OCI-LY3 (cell line): ENCODE data around the gene ARVCF.

Experiments
- H2AFZ ChIP-seq: fragments of 200-600, 300-600 bp; shearing (Covaris generic); 2 replicates; pipeline ENCODE4 v1.6.0; 2014; ENCODE audit warnings: antibody characterized with exemption, low read depth, low read length
- H3K27ac ChIP-seq: fragments of 200-600, 300-600 bp; sonication (generic); 2 replicates; pipeline ENCODE4 v1.5.1; 2014; ENCODE audit warnings: mild to moderate bottlenecking, low read length, moderate library complexity, mixed read lengths
- H3K27me3 ChIP-seq: fragments of 200-600, 300-600 bp; sonication (generic); 2 replicates; pipeline ENCODE4 v1.6.1; 2014; ENCODE audit warnings: low read depth, low read length, mixed read lengths
- H3K36me3 ChIP-seq: fragments of 200-600, 300-600 bp; sonication (generic); replicated peaks from 2 replicates; pipeline ENCODE3; 2014; ENCODE audit warnings: low read depth, low read length, mixed read lengths
- H3K4me1 ChIP-seq: fragments of 300-600, 200-600 bp; sonication (generic); 2 replicates; pipeline ENCODE4 v1.6.1; 2014; ENCODE audit warnings: low read length, mixed read lengths
- H3K4me2 ChIP-seq: fragments of 200-600, 300-600 bp; sonication (generic); 2 replicates; pipeline ENCODE4 v1.6.1; 2014; ENCODE audit warnings: low read length, mixed read lengths
- H3K4me3 ChIP-seq: fragments of 300-600, 200-600 bp; sonication (generic); 2 replicates; pipeline ENCODE4 v1.5.1; 2014; ENCODE audit warnings: antibody characterized with exemption, mild to moderate bottlenecking, low read length, moderate library complexity
- H3K79me2 ChIP-seq: fragments of 300-600, 200-600 bp; shearing (Covaris generic); 2 replicates; pipeline ENCODE4 v1.6.1; 2014; ENCODE audit warnings: mild to moderate bottlenecking, low read length, mixed read lengths
- H3K9ac ChIP-seq: fragments of 300-600, 200-600 bp; shearing (Covaris generic); 2 replicates; pipeline ENCODE4 v1.6.0; 2014; ENCODE audit warnings: mild to moderate bottlenecking, low read length, moderate library complexity
- H3K9me3 ChIP-seq: fragments of 200-600, 300-600 bp; shearing (Covaris generic); 2 replicates; pipeline ENCODE4 v1.6.1; 2014; ENCODE audit warnings: low read length, mixed read lengths; ENCODE audit not compliant: insufficient read depth
- H4K20me1 ChIP-seq: fragments of 200-600, 300-600 bp; sonication (generic); 2 replicates; pipeline ENCODE4 v1.6.1; 2016; ENCODE audit warnings: low read length, mixed read lengths; ENCODE audit not compliant: insufficient read depth
- EZH2phosphoT487 ChIP-seq: fragments of 200-600 bp; shearing (Covaris generic); IDR thresholded peaks from 2 replicates; pipeline ENCODE4 v1.6.1; 2018; ENCODE audit warnings: antibody characterized with exemption, mixed run types, low read depth
- TF ChIP-seq, protein P1 (sequence below): fragments of 200-600, 300-600 bp; sonication (generic); IDR thresholded peaks from 2 replicates; pipeline ENCODE4 v1.5.1; 2014; ENCODE audit warnings: antibody characterized with exemption, low read length, low read depth

ARVCF gene

DNA sequence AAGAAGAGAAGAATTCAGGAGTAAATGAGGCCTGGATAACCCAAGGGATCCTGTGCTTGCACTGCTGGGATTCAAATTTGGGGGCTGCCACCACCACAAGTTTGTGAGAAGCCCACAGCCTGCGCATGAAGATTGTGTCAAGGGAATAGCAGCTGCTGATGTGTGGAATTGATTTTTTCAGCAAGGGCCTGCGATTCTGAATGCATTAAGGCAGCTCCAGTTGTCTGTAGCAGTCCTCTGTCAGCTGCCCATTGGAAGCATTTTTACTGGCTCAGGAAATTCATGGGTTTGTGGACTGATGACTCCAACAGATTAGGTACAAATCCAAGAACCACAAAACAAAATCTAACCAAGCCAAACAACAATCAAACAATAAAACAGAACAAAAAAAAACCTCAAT is 14.0 kb downstream of the ARVCF start:
- Histone ChIP-seq H4K20me1 (no peaks in the 10 kb centered on the region), H3K4me1 (no peaks in the 10 kb centered on the region), H3K36me3 (peaks cover 3% of the 10 kb centered on the region), H2AFZ (no peak overlapping the region), H3K79me2 (no peaks in the 10 kb centered on the region), H3K27ac (no peak overlapping the region), H3K9ac (no peak overlapping the region), H3K4me3 (no peak overlapping the region), H3K27me3 (no peaks in the 10 kb centered on the region), H3K4me2 (no peak overlapping the region), H3K9me3 (peaks cover 7% of the 10 kb centered on the region; the same call in 1 of the 2 replicates)
- TF ChIP-seq EZH2phosphoT487, result no peak
- TF ChIP-seq, protein P1, sequence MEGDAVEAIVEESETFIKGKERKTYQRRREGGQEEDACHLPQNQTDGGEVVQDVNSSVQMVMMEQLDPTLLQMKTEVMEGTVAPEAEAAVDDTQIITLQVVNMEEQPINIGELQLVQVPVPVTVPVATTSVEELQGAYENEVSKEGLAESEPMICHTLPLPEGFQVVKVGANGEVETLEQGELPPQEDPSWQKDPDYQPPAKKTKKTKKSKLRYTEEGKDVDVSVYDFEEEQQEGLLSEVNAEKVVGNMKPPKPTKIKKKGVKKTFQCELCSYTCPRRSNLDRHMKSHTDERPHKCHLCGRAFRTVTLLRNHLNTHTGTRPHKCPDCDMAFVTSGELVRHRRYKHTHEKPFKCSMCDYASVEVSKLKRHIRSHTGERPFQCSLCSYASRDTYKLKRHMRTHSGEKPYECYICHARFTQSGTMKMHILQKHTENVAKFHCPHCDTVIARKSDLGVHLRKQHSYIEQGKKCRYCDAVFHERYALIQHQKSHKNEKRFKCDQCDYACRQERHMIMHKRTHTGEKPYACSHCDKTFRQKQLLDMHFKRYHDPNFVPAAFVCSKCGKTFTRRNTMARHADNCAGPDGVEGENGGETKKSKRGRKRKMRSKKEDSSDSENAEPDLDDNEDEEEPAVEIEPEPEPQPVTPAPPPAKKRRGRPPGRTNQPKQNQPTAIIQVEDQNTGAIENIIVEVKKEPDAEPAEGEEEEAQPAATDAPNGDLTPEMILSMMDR, result no peak

DNA sequence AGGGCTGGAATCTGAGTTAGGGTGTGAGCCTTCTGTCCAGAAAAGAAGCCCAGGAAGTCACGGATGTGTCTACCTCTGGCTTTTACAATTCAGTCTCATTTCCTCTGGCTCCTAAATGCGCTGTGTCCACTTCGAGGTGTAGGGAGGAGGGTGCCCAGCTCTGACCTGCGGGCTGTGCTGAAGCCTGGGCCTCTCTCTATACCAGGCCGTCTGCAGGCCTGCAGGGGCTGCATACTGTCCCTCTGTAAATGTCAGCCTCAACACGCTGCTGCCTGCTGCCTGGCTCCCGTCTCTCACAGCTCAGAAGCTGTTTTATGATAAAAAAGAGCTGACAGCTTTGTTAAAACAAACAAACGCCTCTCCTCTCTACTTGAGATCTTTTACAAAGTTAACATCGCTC is 14.5 kb downstream of the ARVCF start:
- H3K9ac ChIP-seq, result no peak overlapping the region
- H3K4me3 ChIP-seq, result no peak overlapping the region

DNA sequence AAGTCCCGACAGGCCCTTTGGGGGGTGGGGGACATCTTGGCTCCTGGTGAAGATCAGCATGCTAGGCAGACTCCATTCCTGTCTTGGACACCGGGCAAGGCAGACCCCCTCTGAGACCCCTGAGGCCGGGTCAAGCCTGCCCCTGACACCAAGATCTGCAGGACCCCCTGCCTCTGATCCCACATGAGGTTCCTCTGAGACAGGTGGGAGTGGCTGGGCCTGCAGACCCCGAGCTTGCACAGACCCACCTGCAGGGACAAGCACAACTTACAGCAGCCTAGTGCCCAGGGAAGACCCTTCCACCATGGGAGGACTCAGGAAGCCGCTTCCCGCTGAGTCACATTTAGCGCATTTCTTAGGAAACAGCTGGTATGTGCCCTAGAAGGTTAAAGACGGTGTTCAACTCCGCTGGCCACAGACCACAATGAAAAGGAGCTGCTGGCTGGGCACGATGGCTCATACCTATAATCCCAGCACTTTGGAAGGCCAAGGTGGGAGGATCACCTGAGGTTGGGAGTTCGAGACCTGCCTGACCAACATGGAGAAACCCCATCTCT is 15.5 kb downstream of the ARVCF start:
- no peak overlapping the region for H3K4me2 ChIP-seq
- H3K27ac ChIP-seq, result no peak overlapping the region
- peaks cover 3% of the 10 kb centered on the region for H3K36me3 ChIP-seq
- no peaks in the 10 kb centered on the region for H3K79me2 ChIP-seq
- no peaks in the 10 kb centered on the region for H4K20me1 ChIP-seq
- no peak for TF ChIP-seq EZH2phosphoT487
- TF ChIP-seq, protein P1, result no peak
- H3K4me1 ChIP-seq, result no peaks in the 10 kb centered on the region
- H2AFZ ChIP-seq, result no peak overlapping the region
- no peak overlapping the region for H3K4me3 ChIP-seq
- H3K9me3 ChIP-seq, result peaks cover 7% of the 10 kb centered on the region; the same call in 1 of the 2 replicates
- no peaks in the 10 kb centered on the region for H3K27me3 ChIP-seq
- no peak overlapping the region for H3K9ac ChIP-seq

More for the DNA sequence above, 14.5 kb downstream of the ARVCF start:
- no peaks in the 10 kb centered on the region for H3K4me1 ChIP-seq
- no peak overlapping the region for H3K27ac ChIP-seq
- peaks cover 3% of the 10 kb centered on the region for H3K36me3 ChIP-seq
- H3K27me3 ChIP-seq, result no peaks in the 10 kb centered on the region
- no peaks in the 10 kb centered on the region for H4K20me1 ChIP-seq
- H2AFZ ChIP-seq, result no peak overlapping the region
- H3K9me3 ChIP-seq, result peaks cover 7% of the 10 kb centered on the region; the same call in 1 of the 2 replicates
- TF ChIP-seq EZH2phosphoT487, result no peak
- TF ChIP-seq, protein P1, result no peak
- no peak overlapping the region for H3K4me2 ChIP-seq
- no peaks in the 10 kb centered on the region for H3K79me2 ChIP-seq

DNA sequence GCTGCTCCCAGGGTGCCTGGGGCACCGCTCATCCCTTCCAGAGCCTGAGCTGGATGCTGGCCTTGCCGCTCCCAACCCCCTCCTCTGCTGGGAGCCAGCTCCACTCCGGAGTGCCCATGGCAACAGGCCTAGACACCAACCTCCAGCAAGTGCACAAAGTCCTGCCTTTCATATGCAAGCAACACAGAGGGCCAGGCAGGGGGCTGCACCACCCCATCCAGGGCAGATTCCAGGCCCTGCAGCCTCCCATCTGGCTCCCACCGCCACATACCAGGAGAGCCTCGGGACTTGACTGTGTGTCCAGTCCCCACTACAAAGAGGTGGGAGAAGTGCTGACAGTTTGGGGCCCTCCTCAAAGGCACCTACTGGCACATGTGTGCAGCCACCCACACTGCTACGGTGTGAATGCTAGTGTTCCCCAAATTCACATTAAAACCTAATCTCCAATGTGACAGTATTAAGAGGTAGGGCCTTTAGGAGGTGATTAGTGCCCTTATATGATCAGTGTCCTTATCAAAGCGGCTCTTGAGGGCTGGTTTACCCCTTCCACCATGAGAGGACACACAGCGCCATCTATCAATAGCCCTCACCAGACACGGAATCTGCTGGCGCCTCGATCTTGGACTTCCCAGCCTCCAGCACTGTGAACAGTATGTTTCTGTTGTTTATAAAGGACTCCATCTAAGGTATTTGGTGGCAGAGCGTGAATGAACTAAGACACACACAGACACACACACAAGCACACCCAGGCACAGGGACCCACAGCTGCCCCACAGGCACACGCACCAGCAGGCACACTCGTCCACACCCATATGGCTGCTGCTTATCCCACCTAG is 16.2 kb downstream of the ARVCF start:
- no peak overlapping the region for H3K4me3 ChIP-seq
- H3K4me1 ChIP-seq, result no peaks in the 10 kb centered on the region
- H3K9ac ChIP-seq, result no peak overlapping the region
- H3K4me2 ChIP-seq, result no peak overlapping the region
- peaks cover 3% of the 10 kb centered on the region for H3K36me3 ChIP-seq
- no peaks in the 10 kb centered on the region for H3K79me2 ChIP-seq
- no peak overlapping the region for H2AFZ ChIP-seq
- TF ChIP-seq, protein P1, result no peak
- TF ChIP-seq EZH2phosphoT487, result no peak
- H3K9me3 ChIP-seq, result peaks cover 7% of the 10 kb centered on the region; the same call in 1 of the 2 replicates
- H4K20me1 ChIP-seq, result no peaks in the 10 kb centered on the region
- no peaks in the 10 kb centered on the region for H3K27me3 ChIP-seq
- H3K27ac ChIP-seq, result no peak overlapping the region
